Activated CD4-positive, alpha-beta T cell treated with anti-CD3 and anti-CD28 coated beads for 1 hour (primary cell): ENCODE results near the gene CSNK2A1.

ENCODE experiments used
- DNase-seq: peaks from one replicate; pipeline ENCODE4 v3.0.0-alpha.2; 2020

The CSNK2A1 gene

DNA sequence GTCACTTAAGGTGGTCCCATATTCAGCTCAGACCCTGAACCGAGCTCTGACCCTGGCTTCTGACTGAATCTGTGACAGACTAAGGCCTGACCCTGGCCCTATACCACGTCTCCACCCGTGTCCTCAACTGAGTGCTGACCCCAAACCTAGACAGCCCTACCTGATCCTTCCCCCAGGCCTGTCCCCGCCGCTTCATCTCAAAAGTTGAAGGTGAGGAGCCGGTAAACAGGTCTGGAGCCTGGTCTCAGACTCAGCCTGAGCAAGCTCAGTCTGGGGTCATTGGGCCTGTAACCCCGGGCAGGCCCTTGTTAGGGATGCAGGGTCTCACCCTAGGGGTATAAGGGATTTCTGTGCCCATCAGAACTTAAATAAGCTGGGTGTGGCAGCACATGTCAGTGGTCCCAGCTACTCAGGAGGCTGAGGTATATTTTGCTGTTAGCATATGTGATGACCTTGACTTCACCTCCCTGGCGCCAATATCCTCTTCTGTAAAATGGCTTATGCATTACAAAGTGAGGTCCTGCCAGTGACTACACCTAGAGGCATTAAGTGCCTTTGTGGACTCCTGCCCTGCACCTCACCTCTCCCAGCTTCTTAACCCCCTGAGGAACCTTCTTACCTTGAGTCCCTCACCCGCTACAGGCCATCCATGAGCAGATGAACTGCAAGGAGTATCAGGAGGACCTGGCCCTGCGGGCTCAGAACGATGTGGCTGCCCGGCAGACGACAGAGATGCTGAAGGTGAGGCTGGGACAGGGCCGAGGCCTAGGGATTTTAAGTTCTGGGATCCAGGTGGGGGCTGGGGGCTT, 115.5 kb downstream of the CSNK2A1 start:
- no peak for DNase-seq

DNA sequence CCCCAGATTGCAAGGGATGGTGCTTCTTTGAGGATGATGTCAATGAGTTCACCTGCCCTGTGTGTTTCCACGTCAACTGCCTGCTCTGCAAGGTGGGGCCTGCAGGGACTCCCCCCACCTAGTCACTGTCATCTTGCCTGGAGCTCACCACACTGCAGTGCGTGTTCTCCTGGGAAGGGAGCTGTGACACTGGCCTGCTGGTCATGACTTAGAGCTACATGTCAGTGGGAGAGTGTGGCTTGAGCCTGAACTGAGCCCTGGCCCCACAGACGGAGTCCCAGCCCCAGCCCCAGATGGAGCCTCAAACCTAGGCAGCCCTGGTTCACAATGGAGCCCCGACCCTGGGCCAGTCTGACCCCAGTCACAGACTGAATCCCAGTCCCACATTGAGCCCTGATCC, 116.2 kb downstream of the CSNK2A1 start:
- no peak for DNase-seq

DNA sequence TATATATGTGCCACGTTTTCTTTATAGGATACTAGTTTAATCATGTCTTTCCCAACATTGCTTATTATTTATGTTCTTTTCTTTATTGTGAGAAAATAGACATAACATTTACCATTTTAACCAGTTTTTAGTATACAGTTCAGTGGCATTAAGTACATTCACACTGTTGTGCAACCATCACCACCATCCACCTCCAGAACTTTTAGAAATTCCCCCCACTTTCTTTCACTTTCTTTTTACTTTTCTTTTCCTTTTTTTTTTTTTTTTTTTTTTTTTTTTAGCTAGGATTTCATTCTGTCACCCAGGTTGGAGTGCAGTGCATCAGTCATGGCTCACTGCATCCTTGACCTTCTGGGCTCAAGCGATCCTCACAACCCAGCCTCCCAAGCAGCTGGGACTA, 117.0 kb downstream of the CSNK2A1 start:
- DNase-seq, result no peak
